LNCaP clone FGC (cell line): ENCODE results near the gene INPPL1.
"Not testable (repeated sequence)": the region's sequence is repeated elsewhere in the genome, so short reads cannot be mapped to it uniquely, and the experiment has no call there.

Experiments used
- DNase-seq: peaks from one replicate; pipeline ENCODE4 v3.0.0-alpha.2; 2011; ENCODE audit warnings: low read depth
- H3K4me3 ChIP-seq: 2 replicates; pipeline ENCODE4 v1.5.1; 2011; ENCODE audit warnings: mild to moderate bottlenecking, low read depth, low read length, control low read depth
- CTCF ChIP-seq: IDR thresholded peaks from 2 replicates; pipeline ENCODE4 v1.5.1; 2012; ENCODE audit warnings: mild to moderate bottlenecking; ENCODE audit not compliant: control insufficient read depth, insufficient read depth; ENCODE audit errors: extremely low read depth

Gene INPPL1

GRCh38 chr11:72204886-72205285, 19.7 kb upstream of the INPPL1 start:
- no peak for TF ChIP-seq CTCF
- no peak for DNase-seq
- H3K4me3 ChIP-seq = no peak overlapping the region

- H3K4me3 ChIP-seq = not testable (repeated sequence)
Measured at GRCh38 chr11:72206794-72207193, 17.8 kb upstream of the INPPL1 start.

GRCh38 chr11:72208281-72208680, 16.3 kb upstream of the INPPL1 start:
- no peak for TF ChIP-seq CTCF
- H3K4me3 ChIP-seq = no peak overlapping the region
- no peak for DNase-seq

More at GRCh38 chr11:72206794-72207193, 17.8 kb upstream of the INPPL1 start:
- DNase-seq = not testable (repeated sequence)

GRCh38 chr11:72209101-72209500, 15.5 kb upstream of the INPPL1 start:
- DNase-seq = no peak
- TF ChIP-seq CTCF = no peak
- no peak overlapping the region for H3K4me3 ChIP-seq

GRCh38 chr11:72216638-72217037, 7.9 kb upstream of the INPPL1 start, which contains the start of gene FOLR2:
FOLR2 (plus strand) TSS chr11:72216794; CDS start chr11:72218585, 1,791 bp downstream.
- H3K4me3 ChIP-seq = no peak within 1 kb of the TSS
- DNase-seq = no peak
- TF ChIP-seq CTCF = no peak

GRCh38 chr11:72217841-72218240, 6.7 kb upstream of the INPPL1 start:
- no peak for TF ChIP-seq CTCF
- DNase-seq = no peak

GRCh38 chr11:72218251-72218745, 6.3 kb upstream of the INPPL1 start:
- no peak for DNase-seq
- no peak overlapping the region for H3K4me3 ChIP-seq
- TF ChIP-seq CTCF = no peak

More at GRCh38 chr11:72217841-72218240, 6.7 kb upstream of the INPPL1 start:
- no peak overlapping the region for H3K4me3 ChIP-seq
